Hippocampal formation (tissue), 2 donors: ENCODE results near the gene RBM15B.
"Not testable (repeated sequence)": the region's sequence is repeated elsewhere in the genome, so short reads cannot be mapped to it uniquely, and the experiment has no call there.

Experiments
- DNase-seq, 2 donors: peaks; one replicate each; lab custom pipeline; 2025; lab: John Stamatoyannopoulos, UW

Gene RBM15B

GRCh38 chr3:51378065-51378464, 13.0 kb upstream of the RBM15B start:
- no peak for DNase-seq

DNA sequence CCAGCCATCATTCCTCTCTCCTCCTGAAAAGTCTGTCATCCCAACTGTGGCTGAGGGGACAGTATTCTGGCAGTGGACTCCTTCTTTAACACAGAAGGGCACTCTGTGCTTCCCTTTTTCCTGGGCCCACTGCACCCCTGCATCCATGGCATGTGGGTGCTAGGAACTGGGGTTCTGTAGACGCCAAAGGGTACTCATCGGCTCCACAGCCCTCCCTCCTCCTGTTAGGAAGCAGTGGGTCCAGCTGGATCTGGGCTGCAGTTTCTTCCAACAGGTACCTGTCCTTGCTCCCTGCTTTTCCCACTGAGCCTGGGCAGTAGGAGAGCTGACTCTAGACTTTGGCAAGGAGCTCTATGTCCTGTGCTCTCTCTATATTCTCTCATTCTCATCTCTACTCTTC, 12.4 kb upstream of the RBM15B start:
- DNase-seq, result no peak

- no peak for DNase-seq
These were observed 11.8 kb upstream of the RBM15B start for GRCh38 chr3:51379301-51379700.

GRCh38 chr3:51379746-51380455, 11.2 kb upstream of the RBM15B start:
- DNase-seq, result no peak

DNA sequence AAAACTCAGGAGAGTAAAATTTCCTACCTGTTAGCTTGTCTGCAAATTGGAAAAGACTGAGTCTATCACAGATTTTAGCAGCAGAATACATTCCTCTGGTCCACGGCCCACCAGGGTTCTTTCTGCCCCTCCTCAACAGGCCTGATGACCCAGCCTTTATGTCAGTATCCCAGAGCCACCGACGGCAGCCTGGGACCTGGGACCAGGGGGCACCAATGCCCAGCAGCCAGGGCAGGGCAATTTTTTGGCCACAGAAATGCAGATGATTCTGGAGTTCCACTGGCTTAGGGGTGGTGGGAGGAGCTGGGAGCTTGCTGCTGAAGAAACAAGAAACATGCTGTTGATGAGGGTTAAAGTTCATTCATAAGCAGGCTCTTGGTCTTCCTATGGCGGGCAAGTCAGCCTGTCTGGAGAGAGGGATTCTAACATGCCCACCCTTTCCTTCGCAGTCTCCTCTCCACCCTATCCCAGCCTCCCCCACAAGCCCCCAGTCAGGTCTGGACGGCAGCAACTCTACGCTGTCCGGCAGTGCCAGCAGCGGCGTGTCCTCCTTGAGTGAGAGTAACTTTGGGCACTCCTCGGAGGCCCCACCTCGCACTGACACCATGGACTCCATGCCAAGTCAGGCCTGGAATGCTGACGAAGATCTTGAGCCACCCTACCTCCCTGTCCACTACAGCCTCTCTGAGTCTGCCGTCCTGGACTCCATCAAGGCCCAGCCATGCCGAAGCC, 10.3 kb upstream of the RBM15B start:
- no peak for DNase-seq

DNA sequence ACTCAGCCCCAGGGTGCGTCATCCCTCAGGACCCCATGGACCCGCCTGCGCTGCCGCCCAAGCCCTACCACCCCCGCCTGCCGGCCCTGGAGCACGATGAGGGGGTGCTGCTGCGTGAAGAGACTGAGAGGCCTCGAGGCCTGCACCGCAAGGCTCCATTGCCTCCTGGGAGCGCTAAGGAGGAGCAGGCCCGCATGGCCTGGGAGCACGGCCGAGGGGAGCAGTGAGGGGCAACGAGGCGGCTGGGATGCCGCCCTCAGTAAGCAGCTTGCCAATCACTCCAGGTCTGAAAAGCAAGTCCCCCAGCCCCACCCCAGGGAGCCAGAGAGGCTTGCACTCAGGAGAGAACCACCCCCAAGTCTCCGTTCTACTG, 9.8 kb upstream of the RBM15B start:
- no peak for DNase-seq

- DNase-seq, result no peak
These were observed 8.9 kb upstream of the RBM15B start for GRCh38 chr3:51382076-51382745.

- DNase-seq, result no peak
These were observed 8.0 kb upstream of the RBM15B start for GRCh38 chr3:51382947-51383578.

DNA sequence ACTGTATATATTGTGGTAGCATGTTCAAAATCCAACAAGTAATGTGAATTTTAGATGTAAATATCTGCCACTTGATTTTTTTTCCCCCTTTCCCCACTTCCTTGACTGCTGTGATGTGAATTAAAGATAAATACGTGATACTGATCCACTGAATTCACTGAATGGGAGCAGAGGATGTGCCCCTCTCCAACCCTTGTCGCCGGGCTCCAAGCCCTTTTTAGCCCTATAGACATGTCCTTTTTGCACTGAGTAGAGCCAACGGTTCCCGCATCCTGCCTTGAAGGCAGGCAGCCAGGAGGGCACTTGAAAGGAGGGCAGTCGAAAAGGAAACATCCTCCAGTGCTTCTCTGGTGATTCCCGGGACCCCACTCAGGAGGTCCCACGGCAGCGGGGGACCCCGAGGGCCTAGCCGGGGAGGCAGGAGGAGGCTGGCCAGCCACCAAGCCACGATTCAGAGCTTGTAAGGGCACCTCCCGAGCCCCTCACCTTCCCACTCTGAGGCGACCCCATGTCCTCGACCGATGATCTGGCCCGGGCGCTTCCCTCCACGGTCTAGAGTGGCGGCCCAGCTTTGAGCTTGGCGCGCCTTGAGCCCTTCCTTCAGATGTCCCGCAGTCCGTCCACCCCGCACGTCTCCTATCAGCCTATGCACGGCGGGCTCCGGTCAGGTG, 6.9 kb upstream of the RBM15B start:
- DNase-seq, result peak in 1 of 2 donors; percentile 52

- DNase-seq, result peak; percentile 96 to 97
These were observed 6.2 kb upstream of the RBM15B start, which contains the start of gene MANF for GRCh38 chr3:51384726-51385473. Gene MANF, plus strand, starts transcription at chr3:51385291. Its CDS starts 52 bp downstream, at chr3:51385343.

DNA sequence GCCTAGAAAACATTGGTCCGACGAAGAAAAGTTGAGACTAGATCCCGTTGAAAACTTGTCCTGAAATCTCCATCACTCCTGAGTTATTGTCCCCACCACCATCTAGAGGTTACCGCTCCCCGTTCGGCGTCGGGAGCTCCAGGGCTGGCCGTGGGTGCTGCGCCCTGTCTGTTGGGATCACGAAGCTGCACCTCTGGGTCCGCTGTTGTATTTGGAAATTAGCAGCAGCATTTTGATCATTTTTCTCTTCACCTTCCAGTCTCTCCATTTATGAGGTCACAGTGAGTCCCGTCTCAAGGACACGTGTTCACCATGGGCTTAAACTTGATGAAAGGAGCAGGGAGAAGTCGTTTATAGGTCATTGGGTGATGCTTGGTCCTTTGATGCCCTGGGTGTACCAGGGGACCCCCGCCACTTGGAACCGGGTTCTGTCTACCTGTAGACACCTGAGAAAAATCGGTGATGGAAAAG, 5.4 kb upstream of the RBM15B start:
- DNase-seq, result no peak

DNA sequence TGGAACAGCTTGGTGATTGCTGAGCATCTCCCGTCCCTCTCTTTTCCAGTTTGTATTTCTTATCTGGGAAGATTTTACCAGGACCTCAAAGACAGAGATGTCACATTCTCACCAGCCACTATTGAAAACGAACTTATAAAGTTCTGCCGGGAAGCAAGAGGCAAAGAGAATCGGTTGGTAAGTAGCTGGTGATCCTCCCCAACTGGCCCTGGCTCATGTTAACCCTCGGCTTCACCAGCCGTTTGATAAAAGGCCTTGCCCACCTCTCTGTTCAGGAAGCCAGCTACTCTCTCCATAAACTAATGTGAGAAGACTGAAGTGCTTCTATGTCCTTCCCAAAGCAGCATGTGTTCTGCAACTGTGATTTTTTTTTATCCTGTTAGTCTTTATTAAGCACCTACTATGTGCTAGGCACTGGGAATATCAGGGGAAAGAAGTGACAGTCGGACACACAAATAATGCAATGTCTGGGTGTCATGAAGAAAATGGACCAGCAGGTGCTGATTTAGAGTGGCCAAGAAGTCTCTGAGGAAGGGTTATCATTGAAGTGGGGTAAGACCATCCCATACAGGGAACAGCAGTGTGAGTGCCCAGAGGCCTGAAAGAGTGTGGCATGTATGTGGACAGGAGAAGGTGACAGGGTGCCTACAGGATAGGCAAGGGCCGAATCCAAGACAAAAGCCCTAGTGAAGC, 4.8 kb upstream of the RBM15B start:
- DNase-seq, result no peak

DNA sequence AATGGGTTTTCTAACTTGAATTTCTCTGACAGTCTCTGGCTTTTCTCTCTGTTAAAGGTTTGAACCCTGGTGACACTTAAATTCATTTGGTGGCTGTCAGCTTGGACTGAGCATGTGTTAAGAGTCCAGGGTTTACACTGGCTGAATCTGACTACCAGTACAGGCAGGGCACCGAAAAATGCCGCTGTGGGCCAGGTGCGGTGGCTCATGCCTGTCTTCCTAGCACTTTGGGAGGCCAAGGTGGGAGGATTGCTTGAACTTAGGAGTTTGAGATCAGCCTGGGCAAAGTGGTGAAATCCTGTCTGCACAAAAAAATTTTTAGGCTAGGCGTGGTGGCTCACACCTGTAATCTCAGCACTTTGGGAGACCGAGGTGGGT, 4.2 kb upstream of the RBM15B start:
- no peak for DNase-seq

GRCh38 chr3:51387281-51387680, 3.8 kb upstream of the RBM15B start:
- DNase-seq, result not testable (repeated sequence)

DNA sequence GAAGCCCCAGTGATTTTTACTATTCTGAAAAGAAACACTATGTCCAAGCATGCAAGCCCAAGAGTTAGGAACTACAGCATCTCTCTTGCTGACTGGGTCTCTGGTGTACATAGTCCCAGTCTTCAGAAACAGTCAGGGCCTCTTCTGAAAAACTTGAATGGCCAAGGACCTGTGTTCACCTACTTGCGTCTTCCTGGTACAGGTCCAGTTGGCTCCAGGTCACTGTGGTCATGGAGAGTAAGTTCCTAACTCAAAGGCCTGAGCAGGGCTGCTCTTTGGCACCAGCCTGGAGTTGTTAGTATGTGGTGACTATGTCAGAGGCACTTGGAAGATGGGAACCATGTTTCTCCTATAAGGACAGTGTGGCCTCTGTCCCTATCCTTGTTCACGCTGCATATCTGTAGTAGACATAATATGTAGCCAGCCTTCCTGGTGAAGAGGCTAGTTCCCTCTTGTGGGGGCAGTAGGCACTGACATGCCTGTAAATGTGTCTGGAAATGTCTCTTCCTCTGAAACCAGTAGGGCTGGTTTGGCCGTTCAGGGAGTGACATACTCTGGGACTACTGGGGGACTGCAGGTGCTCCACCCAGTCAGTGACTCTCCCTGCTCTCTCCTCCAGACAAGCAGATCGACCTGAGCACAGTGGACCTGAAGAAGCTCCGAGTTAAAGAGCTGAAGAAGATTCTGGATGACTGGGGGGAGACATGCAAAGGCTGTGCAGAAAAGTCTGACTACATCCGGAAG, 2.6 kb upstream of the RBM15B start:
- no peak for DNase-seq

DNA sequence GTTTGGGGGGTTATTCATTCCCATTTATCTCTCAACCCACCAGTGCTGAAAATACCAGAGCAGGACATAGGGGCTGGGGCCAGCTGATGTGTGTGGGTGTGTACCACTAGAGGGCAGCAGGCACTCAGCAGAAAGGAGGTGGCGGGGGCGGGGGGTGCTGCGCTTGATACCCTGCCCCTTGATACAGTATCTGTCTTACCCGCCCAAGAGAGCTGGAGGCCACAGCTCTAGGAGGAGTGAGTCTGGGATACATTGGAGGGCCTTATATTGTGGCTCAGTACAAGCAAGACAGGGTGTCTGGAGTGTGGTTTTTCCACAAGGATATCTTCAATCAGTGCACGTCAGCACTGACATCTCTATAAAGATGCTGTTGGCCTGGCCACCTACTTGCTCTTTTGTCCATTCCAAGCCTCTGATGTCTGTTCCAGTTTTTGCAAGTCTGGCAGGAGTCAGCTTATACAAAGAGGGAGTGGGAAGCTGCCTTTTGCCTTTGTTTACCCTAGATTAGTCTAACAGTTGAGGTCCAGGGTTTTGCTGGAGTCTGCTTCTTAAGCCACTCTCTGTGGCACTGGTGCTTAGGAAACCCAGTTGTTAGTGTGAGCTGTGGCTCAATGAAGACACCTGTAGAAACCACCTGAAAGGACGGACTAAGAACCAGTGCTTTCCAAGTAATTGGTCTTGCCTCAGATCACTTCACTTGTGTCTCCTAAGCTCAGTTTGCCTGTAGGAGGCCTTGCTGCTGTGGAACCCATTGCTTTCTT, 1.5 kb upstream of the RBM15B start:
- DNase-seq, result peak in 1 of 2 donors; percentile 27

GRCh38 chr3:51390246-51391074, 625 bp upstream of the RBM15B start:
- DNase-seq, result no peak
